H7 (cell line): Measurements from ENCODE around the gene C17orf107. TPM values are rescaled to one million over a fixed set of nuclear protein-coding genes. Genes with fewer than 3 reads are reported as not detected.

Experiments
- DNase-seq: peaks from one replicate; pipeline ENCODE4 v3.0.0; 2012
- H3K27me3 ChIP-seq: 2 replicates; pipeline ENCODE4 v1.6.0; 2011; ENCODE audit warnings: mild to moderate bottlenecking, low read length; ENCODE audit not compliant: control insufficient read depth, insufficient read depth
- H3K36me3 ChIP-seq: replicated peaks from 2 replicates; pipeline ENCODE4 v1.5.1; 2011; ENCODE audit warnings: low read length; ENCODE audit not compliant: control insufficient read depth, insufficient read depth
- H3K4me3 ChIP-seq: 2 replicates; pipeline ENCODE4 v1.5.1; 2011; ENCODE audit warnings: low read depth, mild to moderate bottlenecking, control low read depth, low read length, moderate library complexity; ENCODE audit not compliant: insufficient read depth
- total RNA-seq: library from RNA; depleted of rRNA; stranded (reverse); fragments of >200 nt; shearing (Covaris generic); gene quantifications from 2 replicates; pipeline ENCODE4 v1.2.3, GENCODE V29; 2014

Gene C17orf107
- total RNA-seq, 1 experiment from 2014 or later: 7.6 TPM

GRCh38 chr17:4891411-4892410 lies 7.6 kb upstream of the C17orf107 start:
- no peaks in the 10 kb centered on the region for H3K27me3 ChIP-seq
- DNase-seq: peak; percentile 38
- H3K36me3 ChIP-seq: peaks cover 31% of the 10 kb centered on the region
- H3K4me3 ChIP-seq: no peak overlapping the region

GRCh38 chr17:4892499-4893221 lies 6.7 kb upstream of the C17orf107 start:
- H3K4me3 ChIP-seq: no peak overlapping the region
- no peaks in the 10 kb centered on the region for H3K27me3 ChIP-seq
- DNase-seq: peak; percentile 51
- H3K36me3 ChIP-seq: peaks cover 28% of the 10 kb centered on the region

GRCh38 chr17:4893272-4893671 lies 6.1 kb upstream of the C17orf107 start:
- Histone ChIP-seq H3K4me3 (no peak overlapping the region), H3K27me3 (no peaks in the 10 kb centered on the region), H3K36me3 (peaks cover 28% of the 10 kb centered on the region)
- DNase-seq: peak; percentile 42

GRCh38 chr17:4893721-4894560 lies 5.4 kb upstream of the C17orf107 start:
- peaks cover 28% of the 10 kb centered on the region for H3K36me3 ChIP-seq
- peaks cover under 1% of the 10 kb centered on the region; the same call in 1 of the 2 replicates for H3K27me3 ChIP-seq
- DNase-seq: peak; percentile 44
- H3K4me3 ChIP-seq: no peak overlapping the region

- H3K4me3 ChIP-seq: no peak overlapping the region
- H3K27me3 ChIP-seq: peaks cover 11% of the 10 kb centered on the region; the same call in 1 of the 2 replicates
- peak; percentile 42 for DNase-seq
- H3K36me3 ChIP-seq: peaks cover 28% of the 10 kb centered on the region
These were observed 4.2 kb upstream of the C17orf107 start for GRCh38 chr17:4895121-4895520.

GRCh38 chr17:4895657-4896331 lies 3.5 kb upstream of the C17orf107 start:
- DNase-seq: peak; percentile 91
- no peak overlapping the region for H3K4me3 ChIP-seq
- H3K27me3 ChIP-seq: peaks cover 15% of the 10 kb centered on the region; the same call in 1 of the 2 replicates
- peaks cover 21% of the 10 kb centered on the region for H3K36me3 ChIP-seq

GRCh38 chr17:4896332-4897197 lies 2.8 kb upstream of the C17orf107 start:
- Histone ChIP-seq H3K27me3 (peaks cover 20% of the 10 kb centered on the region; the same call in 1 of the 2 replicates), H3K36me3 (peaks cover 16% of the 10 kb centered on the region), H3K4me3 (no peak overlapping the region)
- DNase-seq: peak; percentile 60

- H3K4me3 ChIP-seq: no peak overlapping the region
- peak; percentile 35 for DNase-seq
- peaks cover 22% of the 10 kb centered on the region; the same call in 1 of the 2 replicates for H3K27me3 ChIP-seq
- H3K36me3 ChIP-seq: peaks cover 16% of the 10 kb centered on the region
These were observed 2.1 kb upstream of the C17orf107 start for GRCh38 chr17:4897198-4897687.

GRCh38 chr17:4897785-4898184 lies 1.6 kb upstream of the C17orf107 start:
- Histone ChIP-seq H3K36me3 (peaks cover 16% of the 10 kb centered on the region), H3K27me3 (peaks cover 22% of the 10 kb centered on the region; the same call in 1 of the 2 replicates), H3K4me3 (no peak overlapping the region)
- peak; percentile 22 for DNase-seq

- peak overlapping the region; percentile 64; the same call in 1 of the 2 replicates for H3K4me3 ChIP-seq
These were observed 985 bp upstream of the C17orf107 start for GRCh38 chr17:4898351-4898750.

GRCh38 chr17:4898927-4899326 lies 409 bp upstream of the C17orf107 start:
- Histone ChIP-seq H3K27me3 (peaks cover 22% of the 10 kb centered on the region; the same call in 1 of the 2 replicates), H3K4me3 (peak overlapping the region; percentile 64), H3K36me3 (peaks cover 16% of the 10 kb centered on the region)
- no peak for DNase-seq

More at GRCh38 chr17:4898351-4898750, 985 bp upstream of the C17orf107 start:
- H3K36me3 ChIP-seq: peaks cover 16% of the 10 kb centered on the region
- peaks cover 22% of the 10 kb centered on the region; the same call in 1 of the 2 replicates for H3K27me3 ChIP-seq
- DNase-seq: peak; percentile 16

- peak; percentile 93 for DNase-seq
- peaks cover 22% of the 10 kb centered on the region; the same call in 1 of the 2 replicates for H3K27me3 ChIP-seq
- peak overlapping the region; percentile 64 for H3K4me3 ChIP-seq
- peaks cover 6% of the 10 kb centered on the region for H3K36me3 ChIP-seq
These were observed 1.1 kb downstream of the C17orf107 start for GRCh38 chr17:4900231-4901107.
